Keratinocyte (primary cell): ENCODE measurements around the gene INPP5B.

Experiments used
- EZH2 ChIP-seq: IDR thresholded peaks from one replicate; pipeline ENCODE4 v1.6.1; 2012; ENCODE audit warnings: inconsistent platforms, mild to moderate bottlenecking, low read length, moderate library complexity
- TF ChIP-seq, protein P1 (sequence below), 3 experiments: IDR thresholded peaks in 1 of 3; conservative IDR thresholded peaks in 1 of 3; optimal IDR thresholded peaks in 1 of 3; 2 replicates in 2 of 3; 3 replicates in 1 of 3; pipeline versions ENCODE3 to v1.5.1; 2011; ENCODE audit warnings: low read length in 3 of 3, mild to moderate bottlenecking in 3 of 3, moderate library complexity in 2 of 3, control low read depth in 1 of 3, inconsistent platforms in 1 of 3; ENCODE audit not compliant: insufficient read depth in 2 of 3; ENCODE audit errors: extremely low read depth in 1 of 3

DNA sequence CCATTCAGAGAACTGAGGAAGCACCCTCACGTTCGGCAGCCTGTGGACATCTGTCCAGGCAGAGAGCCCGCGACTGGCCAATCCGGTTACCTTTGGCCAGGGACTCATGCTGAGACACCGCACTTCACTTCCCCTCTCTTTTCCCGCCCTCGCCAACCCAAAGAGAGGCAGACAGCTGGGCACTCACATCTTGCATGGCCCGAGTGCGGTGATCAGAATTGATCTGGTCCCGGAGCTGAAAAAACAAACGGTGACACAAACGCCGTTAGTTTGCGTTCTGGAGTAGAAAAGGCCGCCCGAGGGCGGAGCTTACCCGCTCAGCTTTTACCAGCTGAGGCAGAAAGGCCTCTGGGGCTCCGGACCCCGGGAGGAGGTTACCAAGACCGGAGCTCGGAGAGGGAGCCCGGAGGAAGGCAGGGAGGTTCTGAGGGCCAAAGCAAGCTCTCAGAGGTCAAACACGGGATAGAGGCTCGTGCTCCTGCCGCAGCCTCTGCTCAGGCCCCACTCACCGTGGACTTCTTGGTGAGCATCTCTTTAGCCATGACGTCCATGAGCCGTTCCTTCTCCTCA lies 42.6 kb upstream of the INPP5B start:
- TF ChIP-seq, protein P1, sequence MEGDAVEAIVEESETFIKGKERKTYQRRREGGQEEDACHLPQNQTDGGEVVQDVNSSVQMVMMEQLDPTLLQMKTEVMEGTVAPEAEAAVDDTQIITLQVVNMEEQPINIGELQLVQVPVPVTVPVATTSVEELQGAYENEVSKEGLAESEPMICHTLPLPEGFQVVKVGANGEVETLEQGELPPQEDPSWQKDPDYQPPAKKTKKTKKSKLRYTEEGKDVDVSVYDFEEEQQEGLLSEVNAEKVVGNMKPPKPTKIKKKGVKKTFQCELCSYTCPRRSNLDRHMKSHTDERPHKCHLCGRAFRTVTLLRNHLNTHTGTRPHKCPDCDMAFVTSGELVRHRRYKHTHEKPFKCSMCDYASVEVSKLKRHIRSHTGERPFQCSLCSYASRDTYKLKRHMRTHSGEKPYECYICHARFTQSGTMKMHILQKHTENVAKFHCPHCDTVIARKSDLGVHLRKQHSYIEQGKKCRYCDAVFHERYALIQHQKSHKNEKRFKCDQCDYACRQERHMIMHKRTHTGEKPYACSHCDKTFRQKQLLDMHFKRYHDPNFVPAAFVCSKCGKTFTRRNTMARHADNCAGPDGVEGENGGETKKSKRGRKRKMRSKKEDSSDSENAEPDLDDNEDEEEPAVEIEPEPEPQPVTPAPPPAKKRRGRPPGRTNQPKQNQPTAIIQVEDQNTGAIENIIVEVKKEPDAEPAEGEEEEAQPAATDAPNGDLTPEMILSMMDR (optimal IDR thresholded peaks at IDR 0.05 in 1 of 3, IDR thresholded peaks at IDR 0.05 in 1 of 3, conservative IDR thresholded peaks at IDR 0.05 in 1 of 3; ENCODE audit: extremely low read depth in 1 of 3, insufficient read depth in 2 of 3, low read length in 3 of 3) = no peak
- TF ChIP-seq EZH2 = no peak
